K562 (cell line): ENCODE measurements around the gene POU2F1. TPM values are rescaled to one million over a fixed set of nuclear protein-coding genes. Genes with fewer than 3 reads are reported as not detected.
A peak's percentile ranks its signal among the peaks of the same experiment; 100 is the strongest.

Experiments used
- CREB3 ChIP-seq: fragments of 450-650 bp; conservative IDR thresholded peaks from 2 replicates; pipeline ENCODE4 v1.6.1; 2016; ENCODE audit warnings: missing genetic modification characterization, low read depth, mild to moderate bottlenecking, missing compliant biosample characterization, moderate library complexity
- CTBP1 ChIP-seq: fragments of 450-650 bp; IDR thresholded peaks from 2 replicates; pipeline ENCODE4 v1.6.1; 2016; ENCODE audit warnings: borderline replicate concordance
- MAZ ChIP-seq, 2 experiments: fragments of 450-650 bp in 1 of 2; sonication (generic) in 1 of 2; formaldehyde crosslinking; IDR thresholded peaks in 1 of 2; conservative IDR thresholded peaks in 1 of 2; 2 replicates each; pipeline versions ENCODE4 v1.4.0 to v1.5.0; 2020; ENCODE audit warnings: mild to moderate bottlenecking in 1 of 2, missing genetic modification reagents in 1 of 2
- PATZ1 ChIP-seq: fragments of 250-450 bp; sonication (Bioruptor Pico); IDR thresholded peaks from 2 replicates; pipeline ENCODE4 v1.5.0; 2020; ENCODE audit warnings: mild to moderate bottlenecking, borderline replicate concordance
- PML ChIP-seq: IDR thresholded peaks from 2 replicates; pipeline ENCODE4 v1.6.1; 2012; ENCODE audit warnings: low read length, inconsistent platforms
- PRMT5 ChIP-seq: sonication (generic); formaldehyde crosslinking; IDR thresholded peaks from 2 replicates; pipeline ENCODE4 v1.5.0; 2020; ENCODE audit warnings: missing genetic modification reagents
- RAD51 ChIP-seq: fragments of 450-650 bp; IDR thresholded peaks from 2 replicates; pipeline ENCODE4 v1.7.1; 2016; ENCODE audit warnings: low read depth, mild to moderate bottlenecking, borderline replicate concordance
- ZNF79 ChIP-seq: fragments of 250-450 bp; sonication (Bioruptor Pico); IDR thresholded peaks from 2 replicates; pipeline ENCODE4 v1.4.0; 2020; ENCODE audit warnings: low read depth, mild to moderate bottlenecking, moderate library complexity
- polyA plus RNA-seq, 8 experiments: library from polyadenylated mRNA; depleted of rRNA in 4 of 8; stranded (reverse) in 5 of 8; unstranded in 3 of 8; fragments of >200 nt; fragmentation: Nextera tagmentation in 2 of 8; fragmentation: Illumina TruSeq in 1 of 8; extraction: Ambion mirVana in 2 of 8; extraction: Trizol in 1 of 8; gene quantifications; 2 replicates each; pipeline versions ENCODE4 v1.2.1 to v1.2.3, GENCODE V29; 2011 to 2014; ENCODE audit warnings: inconsistent platforms in 1 of 8, missing spikeins in 1 of 8
- total RNA-seq, 7 experiments: library from RNA; depleted of rRNA in 6 of 7; stranded (reverse); fragments of >200 nt in 6 of 7; fragmentation: Illumina TruSeq in 2 of 7; extraction: Trizol in 2 of 7; gene quantifications; 2 replicates each; pipeline versions ENCODE4 v1.2.1 to v1.2.3, GENCODE V29; 2011 to 2021; ENCODE audit warnings: low replicate concordance in 1 of 7
- TF ChIP-seq, protein P1 (sequence below), 2 experiments: fragments of 450-650 bp; IDR thresholded peaks; 2 replicates each; pipeline ENCODE4 v1.6.1; 2016; ENCODE audit warnings: mild to moderate bottlenecking in 2 of 2, borderline replicate concordance in 1 of 2, low read depth in 1 of 2, moderate library complexity in 1 of 2
- TF ChIP-seq, protein P2 (sequence below): sonication (generic); formaldehyde crosslinking; IDR thresholded peaks from 2 replicates; pipeline ENCODE4 v1.8.0; 2022; ENCODE audit warnings: missing genetic modification reagents, mild to moderate bottlenecking, moderate library complexity, borderline replicate concordance

POU2F1 gene
- total and polyA plus RNA-seq, 9 of the 15 experiments (the other 6 are each of a cell fraction or from before 2014, with no cell fraction given), result 2.6 to 22.3 (median 8.8) TPM

DNA sequence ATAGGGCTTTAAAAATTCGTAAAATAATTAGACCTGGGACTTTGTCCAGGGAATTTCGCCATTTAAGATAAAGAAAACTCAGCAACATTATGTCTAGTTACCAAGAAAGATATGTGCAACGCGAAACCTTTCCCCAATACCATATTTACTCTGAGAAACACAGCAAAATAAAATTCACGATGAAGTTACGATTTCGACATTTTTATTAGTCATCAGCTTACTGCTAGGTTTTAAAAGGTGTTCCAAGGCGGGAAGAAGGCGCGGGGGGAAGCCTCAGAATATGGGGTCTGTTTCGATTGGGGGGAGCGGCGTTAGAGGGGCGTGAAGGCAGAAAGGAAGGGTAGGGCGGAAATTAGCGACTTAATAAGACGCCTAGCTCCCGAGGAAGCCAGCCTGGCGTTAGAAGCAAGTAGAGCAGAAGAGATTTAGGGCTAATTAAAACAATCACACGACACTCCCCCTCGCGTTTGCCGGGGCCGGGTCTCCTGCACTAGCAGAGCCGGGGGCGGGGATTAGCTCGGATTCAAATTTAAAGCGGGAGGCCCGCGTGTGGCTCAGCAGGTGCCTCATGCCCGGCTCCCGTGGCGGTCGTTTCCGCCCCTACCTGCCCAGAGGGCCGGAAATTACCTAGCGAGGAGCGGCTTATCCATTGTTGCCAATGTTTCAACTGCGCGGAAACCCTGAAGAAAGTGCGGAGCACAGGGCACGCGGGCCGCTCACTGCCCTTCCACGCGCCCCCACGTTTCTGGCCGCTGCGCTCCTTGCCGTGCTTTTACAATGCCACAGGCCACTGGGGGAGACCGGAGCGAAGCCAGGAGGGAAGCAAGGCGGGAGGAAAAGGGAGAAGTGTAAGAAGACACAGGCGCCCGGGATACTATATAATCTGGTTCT, 795 bp upstream of the POU2F1 start (continued):
- TF ChIP-seq, protein P1, sequence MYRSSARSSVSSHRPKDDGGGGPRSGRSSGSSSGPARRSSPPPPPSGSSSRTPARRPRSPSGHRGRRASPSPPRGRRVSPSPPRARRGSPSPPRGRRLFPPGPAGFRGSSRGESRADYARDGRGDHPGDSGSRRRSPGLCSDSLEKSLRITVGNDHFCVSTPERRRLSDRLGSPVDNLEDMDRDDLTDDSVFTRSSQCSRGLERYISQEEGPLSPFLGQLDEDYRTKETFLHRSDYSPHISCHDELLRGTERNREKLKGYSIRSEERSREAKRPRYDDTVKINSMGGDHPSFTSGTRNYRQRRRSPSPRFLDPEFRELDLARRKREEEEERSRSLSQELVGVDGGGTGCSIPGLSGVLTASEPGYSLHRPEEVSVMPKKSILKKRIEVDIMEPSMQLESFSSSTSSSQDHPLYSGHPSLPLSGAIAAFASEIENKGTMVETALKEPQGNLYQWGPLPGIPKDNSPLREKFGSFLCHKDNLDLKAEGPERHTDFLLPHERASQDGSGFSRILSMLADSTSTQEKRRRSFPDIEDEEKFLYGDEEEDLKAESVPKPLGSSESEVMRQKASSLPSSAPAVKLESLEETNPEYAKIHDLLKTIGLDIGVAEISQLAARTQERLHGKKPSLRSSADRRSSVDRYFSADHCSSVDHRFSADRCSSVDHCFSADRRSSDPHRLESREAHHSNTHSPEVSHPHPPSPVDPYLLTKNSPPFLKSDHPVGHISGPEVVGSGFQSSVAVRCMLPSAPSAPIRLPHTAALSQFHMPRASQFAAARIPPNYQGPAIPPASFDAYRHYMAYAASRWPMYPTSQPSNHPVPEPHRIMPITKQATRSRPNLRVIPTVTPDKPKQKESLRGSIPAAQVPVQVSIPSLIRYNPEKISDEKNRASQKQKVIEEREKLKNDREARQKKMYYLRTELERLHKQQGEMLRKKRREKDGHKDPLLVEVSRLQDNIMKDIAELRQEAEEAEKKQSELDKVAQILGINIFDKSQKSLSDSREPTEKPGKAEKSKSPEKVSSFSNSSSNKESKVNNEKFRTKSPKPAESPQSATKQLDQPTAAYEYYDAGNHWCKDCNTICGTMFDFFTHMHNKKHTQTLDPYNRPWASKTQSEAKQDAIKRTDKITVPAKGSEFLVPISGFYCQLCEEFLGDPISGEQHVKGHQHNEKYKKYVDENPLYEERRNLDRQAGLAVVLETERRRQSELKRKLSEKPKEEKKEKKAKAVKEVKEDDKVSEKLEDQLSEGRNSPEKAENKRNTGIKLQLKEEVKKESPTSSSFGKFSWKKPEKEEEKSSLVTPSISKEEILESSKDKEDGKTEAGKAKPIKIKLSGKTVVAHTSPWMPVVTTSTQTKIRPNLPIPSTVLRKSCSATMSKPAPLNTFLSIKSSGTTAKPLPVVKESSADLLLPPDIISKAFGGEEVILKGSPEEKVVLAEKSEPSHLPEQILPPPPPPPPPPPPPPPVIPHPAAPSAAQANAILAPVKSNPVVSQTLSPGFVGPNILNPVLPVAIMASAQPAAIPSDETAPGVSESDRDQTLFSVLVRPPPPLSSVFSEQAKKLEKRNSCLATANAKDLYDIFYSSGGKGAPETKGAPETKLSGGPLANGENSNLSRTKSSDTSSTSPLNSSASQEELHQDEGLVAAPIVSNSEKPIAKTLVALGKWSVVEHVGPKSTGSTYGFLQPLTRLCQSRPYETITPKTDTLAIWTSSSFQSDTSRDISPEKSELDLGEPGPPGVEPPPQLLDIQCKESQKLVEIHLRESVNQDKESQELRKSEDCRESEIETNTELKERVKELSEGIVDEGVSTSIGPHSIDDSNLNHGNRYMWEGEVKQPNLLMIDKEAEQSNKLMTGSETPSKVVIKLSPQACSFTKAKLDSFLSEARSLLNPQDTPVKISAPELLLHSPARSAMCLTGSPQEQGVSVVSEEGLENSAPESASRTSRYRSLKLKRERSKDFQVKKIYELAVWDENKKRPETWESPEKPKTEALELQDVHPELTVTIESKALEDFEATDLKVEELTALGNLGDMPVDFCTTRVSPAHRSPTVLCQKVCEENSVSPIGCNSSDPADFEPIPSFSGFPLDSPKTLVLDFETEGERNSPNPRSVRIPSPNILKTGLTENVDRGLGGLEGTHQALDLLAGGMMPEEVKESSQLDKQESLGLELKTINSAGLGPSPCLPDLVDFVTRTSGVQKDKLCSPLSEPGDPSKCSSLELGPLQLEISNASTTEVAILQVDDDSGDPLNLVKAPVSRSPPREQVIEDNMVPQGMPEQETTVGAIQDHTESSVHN (IDR thresholded peaks at IDR 0.05; ENCODE audit: borderline replicate concordance in 1 of 2, low read depth in 1 of 2), result no peak; a peak in 1 of 4 replicates
- TF ChIP-seq, protein P2, sequence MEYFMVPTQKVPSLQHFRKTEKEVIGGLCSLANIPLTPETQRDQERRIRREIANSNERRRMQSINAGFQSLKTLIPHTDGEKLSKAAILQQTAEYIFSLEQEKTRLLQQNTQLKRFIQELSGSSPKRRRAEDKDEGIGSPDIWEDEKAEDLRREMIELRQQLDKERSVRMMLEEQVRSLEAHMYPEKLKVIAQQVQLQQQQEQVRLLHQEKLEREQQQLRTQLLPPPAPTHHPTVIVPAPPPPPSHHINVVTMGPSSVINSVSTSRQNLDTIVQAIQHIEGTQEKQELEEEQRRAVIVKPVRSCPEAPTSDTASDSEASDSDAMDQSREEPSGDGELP (CRISPR knock-in tag), result peak; percentile 81; the same call in 1 of the 2 replicates
- TF ChIP-seq ZNF79 (no peak), PML (peak; percentile 85), CTBP1 (peak; percentile 83), PRMT5 (CRISPR knock-in tag) (no peak; the same call in 1 of the 2 replicates), RAD51 (no peak), PATZ1 (CRISPR knock-in tag) (no peak), CREB3 (tag) (0 out of 2 replicates have a peak, but pooled peaks have one; percentile 28), MAZ (CRISPR knock-in tag; conservative IDR thresholded peaks at IDR 0.05 in 1 of 2, IDR thresholded peaks at IDR 0.05 in 1 of 2) (no peak)
